Naive thymus-derived CD4-positive, alpha-beta T cell (primary cell): ENCODE results near the gene CDC6. TPM values are rescaled to one million over a fixed set of nuclear protein-coding genes. Genes with fewer than 3 reads are reported as not detected.

Source experiments
- ATAC-seq: fragments of 150-1000 bp; cut with Tn5 transposase; 2 replicates; pipeline ENCODE4 v1.10.0; 2021; ENCODE audit warnings: mild to moderate bottlenecking, moderate library complexity
- CTCF ChIA-PET: fragments of 350-600 bp; sonication (Branson Sonifier 250); formaldehyde crosslinking; loops from one replicate; lab custom pipeline; 2021; ENCODE audit warnings: antibody characterized with exemption; lab: Charles Lee
- POLR2A ChIA-PET: fragments of 350-600 bp; sonication (Branson Sonifier 250); formaldehyde crosslinking; loops from one replicate; lab custom pipeline; 2021; ENCODE audit warnings: antibody characterized with exemption, inconsistent platforms; lab: Charles Lee
- DNase-seq, 9 donors: peaks; one replicate each; pipeline versions ENCODE4 v3.0.0 to v3.0.0-alpha.2; 2020 to 2022; ENCODE audit warnings: mixed read lengths in 1 of 9
- H3K27ac ChIP-seq: one replicate; pipeline ENCODE4 v1.7.0; 2013; ENCODE audit warnings: mild to moderate bottlenecking, low read depth, low read length, moderate library complexity
- H3K27me3 ChIP-seq, 2 donors: one replicate each; pipeline ENCODE4 v1.7.0; 2013; ENCODE audit warnings: low read length in 2 of 2, mild to moderate bottlenecking in 2 of 2, moderate library complexity in 2 of 2; ENCODE audit not compliant: control insufficient read depth in 2 of 2, insufficient read depth in 2 of 2
- H3K36me3 ChIP-seq, 3 experiments: 1 replicate in 2 of 3; 2 replicates in 1 of 3; pipeline ENCODE4 v1.7.0; 2013; ENCODE audit warnings: low read length in 3 of 3, mild to moderate bottlenecking in 3 of 3, moderate library complexity in 1 of 3; ENCODE audit not compliant: insufficient read depth in 3 of 3, control insufficient read depth in 2 of 3
- H3K4me1 ChIP-seq, 2 donors: one replicate each; pipeline ENCODE4 v1.7.0; 2013; ENCODE audit warnings: low read length in 2 of 2, mild to moderate bottlenecking in 2 of 2, moderate library complexity in 1 of 2; ENCODE audit not compliant: control insufficient read depth in 2 of 2, insufficient read depth in 2 of 2
- H3K4me3 ChIP-seq: 2 replicates; pipeline ENCODE4 v1.7.0; 2013; ENCODE audit warnings: mild to moderate bottlenecking, low read length
- H3K9me3 ChIP-seq, 3 experiments: 1 replicate in 2 of 3; 2 replicates in 1 of 3; pipeline ENCODE4 v1.7.0; 2013; ENCODE audit warnings: low read length in 3 of 3; ENCODE audit not compliant: control insufficient read depth in 2 of 3
- H3K27ac Mint-ChIP-seq, 9 donors: one replicate each; pipeline ENCODE4 v1.8.0; 2020 to 2022; ENCODE audit warnings: mixed read lengths in 9 of 9, mild to moderate bottlenecking in 8 of 9, moderate library complexity in 5 of 9, inconsistent platforms in 2 of 9
- H3K27me3 Mint-ChIP-seq, 5 donors: one replicate each; pipeline ENCODE4 v1.8.0; 2021 to 2022; ENCODE audit warnings: mixed read lengths in 5 of 5, mild to moderate bottlenecking in 1 of 5
- H3K36me3 Mint-ChIP-seq, 5 donors: one replicate each; pipeline ENCODE4 v1.8.0; 2020 to 2022; ENCODE audit warnings: mixed read lengths in 5 of 5, mild to moderate bottlenecking in 3 of 5, inconsistent platforms in 1 of 5
- H3K4me1 Mint-ChIP-seq, 7 donors: one replicate each; pipeline ENCODE4 v1.8.0; 2020 to 2022; ENCODE audit warnings: mixed read lengths in 7 of 7, mild to moderate bottlenecking in 3 of 7, inconsistent platforms in 1 of 7
- H3K4me3 Mint-ChIP-seq, 10 donors: one replicate each; pipeline ENCODE4 v1.8.0; 2020 to 2022; ENCODE audit warnings: mild to moderate bottlenecking in 10 of 10, mixed read lengths in 10 of 10, moderate library complexity in 6 of 10, inconsistent platforms in 2 of 10
- H3K9me3 Mint-ChIP-seq, 11 donors: one replicate each; pipeline ENCODE4 v1.8.0; 2020 to 2022; ENCODE audit warnings: mixed read lengths in 11 of 11, mild to moderate bottlenecking in 4 of 11, inconsistent platforms in 1 of 11, moderate library complexity in 1 of 11
- intact Hi-C, 2 donors: fragments of 100-400 bp; cut with micrococcal nuclease; formaldehyde crosslinking; loops; one replicate each; pipeline ENCODE4 v1.15.1; 2023
- polyA plus RNA-seq, 2 donors: library from polyadenylated mRNA; unstranded; fragments of 300-500 nt; fragmentation: Illumina TruSeq; gene quantifications; one replicate each; pipeline ENCODE4 v1.2.3, GENCODE V29; 2021
- total RNA-seq, 6 experiments: library from RNA in 5 of 6; stranded (reverse) in 5 of 6; gene quantifications; 1 replicate in 5 of 6; 2 replicates in 1 of 6; pipeline ENCODE4 v1.2.3 and lab custom pipeline; 2021 to 2026

The CDC6 gene
- total and polyA plus RNA-seq, 7 experiments from 2014 or later, result 0.09 to 73.6 (median 0.67) TPM

DNA sequence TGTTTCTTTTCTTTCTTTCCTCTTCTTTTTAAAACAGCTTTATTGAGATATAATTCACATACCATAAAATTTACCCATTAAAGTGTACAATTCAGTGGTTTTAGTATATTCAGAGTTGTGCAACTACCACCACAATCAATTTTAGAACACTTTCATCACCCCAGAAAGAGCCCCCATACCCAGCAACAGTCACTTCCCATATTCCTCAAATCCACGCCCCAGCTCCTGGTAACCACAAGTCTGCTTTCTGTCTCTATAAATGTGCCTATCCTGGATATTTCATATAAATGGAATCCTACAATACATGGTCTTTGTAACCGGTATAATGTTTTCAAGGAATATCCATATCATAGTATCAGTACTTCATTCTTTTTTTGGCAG is 40.7 kb downstream of the CDC6 start:
- Histone ChIP-seq H3K27me3 (no peaks in the 10 kb centered on the region), H3K9me3 (no peaks in the 10 kb centered on the region), H3K4me3 (no peak overlapping the region), H3K27ac (no peak overlapping the region), H3K4me1 (peaks cover 76 to 97% of the 10 kb centered on the region in 2 donors), H3K36me3 (peaks cover 0 to 15% (median 0%) of the 10 kb centered on the region in 3 experiments)
- ChIA-PET POLR2A (interaction anchor here (1.8 to 34.9 kb wide), 4 partner anchors 4 to 219 kb away, joined by 5 to 742 read pairs (median 374); partner anchors contain the start of gene RARA), CTCF (interaction anchor here (0.6 to 5.1 kb wide), 5 partner anchors 7 to 1176 kb away, joined by 3 to 26 read pairs (median 5); partner anchors contain the start of gene RARA)
- Mint-ChIP-seq H3K4me3 (peak overlapping the region; percentile 40 to 97 (median 66)), H3K9me3 (no peaks in the 10 kb centered on the region), H3K27me3 (no peaks in the 10 kb centered on the region), H3K36me3 (peaks cover 0 to 23% (median 11%) of the 10 kb centered on the region in 5 donors), H3K27ac (peak overlapping the region; percentile 58 to 99 (median 88)), H3K4me1 (peaks cover 74 to 96% (median 91%) of the 10 kb centered on the region in 7 donors)
- intact Hi-C loops, result no loop called here
- no peak for DNase-seq
- no peak for ATAC-seq

DNA sequence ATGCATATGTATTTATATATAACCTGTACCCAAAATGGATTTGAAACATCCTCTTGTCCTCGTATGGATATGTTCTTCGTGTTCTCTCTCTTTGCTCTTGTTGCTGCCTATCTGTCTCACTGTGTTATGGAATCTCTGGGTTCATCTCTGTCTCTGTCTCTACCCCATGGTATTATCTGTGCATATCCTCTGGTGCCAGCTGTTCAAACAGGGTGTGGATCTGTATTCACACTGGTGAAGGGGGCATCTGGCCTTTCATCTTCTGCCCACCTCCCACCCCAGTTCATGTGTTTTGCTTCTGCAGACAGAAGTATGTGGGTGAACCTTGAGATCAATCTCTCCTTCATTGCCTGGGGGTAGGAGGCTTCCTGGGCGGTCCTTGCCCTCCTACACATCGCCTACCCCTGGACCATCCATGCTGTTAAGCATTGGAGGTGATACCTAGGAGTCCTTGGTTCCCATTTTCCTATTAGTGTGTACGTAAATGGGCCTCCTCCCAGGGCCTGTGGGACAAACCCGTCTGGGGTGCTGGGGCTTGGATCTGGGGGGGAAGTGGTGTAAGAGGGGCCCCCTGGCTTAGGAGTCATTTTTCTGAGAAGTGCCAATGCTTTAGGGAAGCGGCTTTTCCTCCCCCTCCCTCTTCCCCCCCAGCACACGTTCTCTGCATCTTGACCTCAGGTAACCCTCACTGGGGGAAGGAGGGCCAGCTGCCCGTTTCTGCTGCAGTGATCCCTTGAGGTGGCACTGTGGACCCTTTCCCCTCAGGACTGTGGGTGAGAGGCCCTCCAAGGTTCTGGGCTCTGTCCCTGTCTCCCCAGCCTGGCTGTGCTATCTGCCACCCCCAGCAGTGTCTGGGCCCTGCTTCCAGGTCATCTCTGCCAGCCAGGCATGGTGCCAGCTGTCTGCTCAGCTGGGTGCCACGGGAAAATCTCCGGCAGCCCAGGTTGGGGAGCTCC is 42.4 kb downstream of the CDC6 start:
- no peaks in the 10 kb centered on the region for H3K27me3 Mint-ChIP-seq
- intact Hi-C loops, result loop anchor here (1.0 kb wide), 1 partner anchor 11 kb away; no protein-coding TSS in a partner anchor
- ATAC-seq, result peak; percentile 40
- peaks cover 73 to 90% of the 10 kb centered on the region in 2 donors for H3K4me1 ChIP-seq
- CTCF ChIA-PET, result interaction anchor here (0.7 to 3.2 kb wide), 4 partner anchors 11 to 201 kb away, joined by 3 to 10 read pairs (median 6); no protein-coding TSS in a partner anchor
- H3K4me3 ChIP-seq, result peak overlapping the region; percentile 25
- H3K36me3 Mint-ChIP-seq, result peaks cover 0 to 36% (median 11%) of the 10 kb centered on the region in 5 donors
- no peaks in the 10 kb centered on the region for H3K9me3 ChIP-seq
- peak overlapping the region; percentile 54 to 97 (median 75) for H3K4me3 Mint-ChIP-seq
- peak overlapping the region; percentile 62 to 99 (median 88) for H3K27ac Mint-ChIP-seq
- peaks cover 0 to 15% (median 0%) of the 10 kb centered on the region in 3 experiments for H3K36me3 ChIP-seq
- H3K27me3 ChIP-seq, result no peaks in the 10 kb centered on the region
- peaks cover 79 to 97% (median 90%) of the 10 kb centered on the region in 7 donors for H3K4me1 Mint-ChIP-seq
- no peak for DNase-seq
- no peaks in the 10 kb centered on the region for H3K9me3 Mint-ChIP-seq
- H3K27ac ChIP-seq, result peak overlapping the region; percentile 60
- POLR2A ChIA-PET, result interaction anchor here (0.5 to 34.9 kb wide), 6 partner anchors 2 to 166 kb away, joined by 4 to 742 read pairs (median 10); partner anchors contain the start of gene RARA

DNA sequence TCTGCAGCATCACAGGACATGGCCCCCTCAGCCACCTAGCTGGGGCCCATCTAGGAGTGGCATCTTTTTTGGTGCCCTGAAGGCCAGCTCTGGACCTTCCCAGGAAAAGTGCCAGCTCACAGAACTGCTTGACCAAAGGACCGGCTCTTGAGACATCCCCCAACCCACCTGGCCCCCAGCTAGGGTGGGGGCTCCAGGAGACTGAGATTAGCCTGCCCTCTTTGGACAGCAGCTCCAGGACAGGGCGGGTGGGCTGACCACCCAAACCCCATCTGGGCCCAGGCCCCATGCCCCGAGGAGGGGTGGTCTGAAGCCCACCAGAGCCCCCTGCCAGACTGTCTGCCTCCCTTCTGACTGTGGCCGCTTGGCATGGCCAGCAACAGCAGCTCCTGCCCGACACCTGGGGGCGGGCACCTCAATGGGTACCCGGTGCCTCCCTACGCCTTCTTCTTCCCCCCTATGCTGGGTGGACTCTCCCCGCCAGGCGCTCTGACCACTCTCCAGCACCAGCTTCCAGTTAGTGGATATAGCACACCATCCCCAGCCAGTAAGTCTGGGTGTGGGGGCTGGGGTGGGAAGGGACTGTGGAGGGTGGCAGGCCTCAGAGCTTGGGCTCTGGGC is 43.3 kb downstream of the CDC6 start:
- Histone ChIP-seq H3K4me1 (peaks cover 66 to 82% of the 10 kb centered on the region in 2 donors), H3K36me3 (peaks cover 0 to 15% (median 0%) of the 10 kb centered on the region in 3 experiments), H3K9me3 (no peaks in the 10 kb centered on the region), H3K4me3 (no peak overlapping the region), H3K27ac (peak overlapping the region; percentile 60), H3K27me3 (no peaks in the 10 kb centered on the region)
- Mint-ChIP-seq H3K27ac (peak overlapping the region; percentile 73 to 99 (median 88)), H3K9me3 (no peaks in the 10 kb centered on the region), H3K4me1 (peaks cover 73 to 92% (median 84%) of the 10 kb centered on the region in 7 donors), H3K36me3 (peaks cover 0 to 36% (median 11%) of the 10 kb centered on the region in 5 donors), H3K27me3 (no peaks in the 10 kb centered on the region), H3K4me3 (peak overlapping the region; percentile 63 to 97 (median 75))
- ATAC-seq (no peak), DNase-seq (no peak)
- CTCF ChIA-PET, result interaction anchor here (0.6 to 3.2 kb wide), 7 partner anchors 10 to 633 kb away, joined by 3 to 10 read pairs (median 3); no protein-coding TSS in a partner anchor
- POLR2A ChIA-PET, result interaction anchor here (0.6 to 34.9 kb wide), 7 partner anchors 10 to 405 kb away, joined by 3 to 742 read pairs (median 5); partner anchors contain the start of gene RARA
- intact Hi-C loops, result loop anchor here (1.0 kb wide), 1 partner anchor 10 kb away; no protein-coding TSS in a partner anchor

DNA sequence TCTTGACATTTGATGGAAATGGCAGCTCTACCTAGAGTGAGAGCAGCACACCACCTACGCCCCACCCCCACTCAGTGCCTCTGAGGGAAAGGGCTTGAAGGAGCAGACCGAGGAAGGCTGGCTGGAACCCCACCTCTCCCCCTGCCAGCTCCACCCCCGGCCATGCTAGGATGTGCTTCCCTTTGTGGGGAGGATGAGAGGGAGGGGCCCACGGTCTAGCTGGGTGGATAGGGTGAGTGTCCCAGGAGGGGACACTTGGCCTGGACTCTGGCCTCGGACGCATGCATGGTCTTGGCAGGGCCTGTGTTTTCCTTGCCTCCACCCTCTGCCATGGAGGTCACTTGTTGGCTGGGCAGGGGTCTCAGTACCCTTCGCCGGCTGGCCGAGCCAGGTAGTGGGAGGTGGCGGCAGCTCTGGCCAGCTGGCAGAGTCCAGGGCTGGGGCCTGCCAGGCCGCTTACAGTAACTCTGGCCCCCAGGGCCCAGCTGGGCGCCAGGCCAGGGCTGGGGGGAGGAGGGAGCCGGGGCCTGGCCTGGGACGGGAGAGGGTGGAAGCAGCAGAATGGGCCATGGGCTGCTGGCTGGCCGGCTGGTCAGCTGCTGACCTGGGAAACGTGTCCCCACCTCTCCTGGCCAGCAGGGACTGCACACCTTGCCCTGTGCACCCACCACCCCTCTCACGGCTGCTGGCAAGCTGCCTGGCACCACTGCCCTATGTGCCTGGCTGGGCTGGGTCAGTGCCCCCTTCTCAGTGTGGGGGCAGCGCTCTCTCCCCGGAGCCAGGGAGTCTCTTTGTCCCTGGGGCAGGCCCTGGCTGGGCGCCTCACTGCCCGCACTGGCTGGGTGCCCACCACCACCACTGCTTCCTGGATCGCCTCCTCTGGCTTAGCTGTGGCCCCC is 44.3 kb downstream of the CDC6 start:
- Histone ChIP-seq H3K27me3 (no peaks in the 10 kb centered on the region), H3K4me1 (peaks cover 56 to 72% of the 10 kb centered on the region in 2 donors), H3K9me3 (no peaks in the 10 kb centered on the region), H3K36me3 (peaks cover 0 to 15% (median 0%) of the 10 kb centered on the region in 3 experiments), H3K27ac (peak overlapping the region; percentile 31), H3K4me3 (no peak overlapping the region)
- POLR2A ChIA-PET, result interaction anchor here (0.6 to 34.9 kb wide), 6 partner anchors 8 to 406 kb away, joined by 3 to 742 read pairs (median 5); partner anchors contain the start of gene RARA
- CTCF ChIA-PET, result interaction anchor here (0.8 to 3.2 kb wide), 5 partner anchors 9 to 30 kb away, joined by 3 to 10 read pairs (median 4); no protein-coding TSS in a partner anchor
- ATAC-seq, result peak; percentile 9
- intact Hi-C loops, result no loop called here
- no peak for DNase-seq
- Mint-ChIP-seq H3K27me3 (no peaks in the 10 kb centered on the region), H3K4me3 (peak overlapping the region in 9 of 10 donors; percentile 8 to 97 (median 63)), H3K9me3 (no peaks in the 10 kb centered on the region), H3K36me3 (peaks cover 0 to 36% (median 11%) of the 10 kb centered on the region in 5 donors), H3K27ac (peak overlapping the region; percentile 56 to 99 (median 85)), H3K4me1 (peaks cover 65 to 85% (median 79%) of the 10 kb centered on the region in 7 donors)

DNA sequence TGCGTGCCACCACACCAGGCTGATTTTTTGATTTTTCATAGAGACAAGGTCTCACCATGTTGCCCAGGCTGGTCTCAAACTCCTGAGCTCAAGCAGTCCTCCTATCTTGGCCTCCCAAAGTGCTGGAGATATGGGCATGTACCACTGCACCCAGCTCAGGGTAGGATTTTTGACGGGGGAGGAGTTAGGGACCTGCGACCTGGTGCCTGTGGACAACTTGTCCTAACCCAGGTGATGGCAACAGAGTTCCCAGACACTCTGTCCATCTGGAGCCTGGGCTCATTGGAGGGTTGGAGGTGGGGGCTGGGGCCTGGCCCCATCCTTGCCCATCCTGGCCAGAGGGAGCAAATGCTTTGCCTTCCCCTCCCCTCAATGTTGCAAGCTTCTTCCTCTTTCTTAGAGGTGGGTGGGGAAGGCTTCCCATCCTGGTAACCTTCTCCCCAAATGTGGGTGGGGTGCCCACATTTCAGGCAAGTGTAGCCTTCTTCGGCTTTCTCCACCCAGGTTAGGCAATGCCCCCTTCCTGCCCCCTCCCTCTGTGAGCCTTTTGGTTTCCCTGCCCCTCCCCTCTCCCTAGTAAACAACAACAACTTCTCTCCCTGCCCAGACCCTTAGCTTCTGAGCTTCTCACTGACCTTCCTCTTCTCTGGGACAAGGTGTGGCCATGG is 46.2 kb downstream of the CDC6 start:
- ATAC-seq, result peak; percentile 33

More for the DNA sequence above, 46.2 kb downstream of the CDC6 start:
- CTCF ChIA-PET, result interaction anchor here (0.8 to 1.6 kb wide), 2 partner anchors 21 to 26 kb away, joined by 3 to 6 read pairs; no protein-coding TSS in a partner anchor
- Mint-ChIP-seq H3K27me3 (no peaks in the 10 kb centered on the region), H3K27ac (peak overlapping the region in 8 of 9 donors; percentile 74 to 87 (median 83)), H3K9me3 (no peaks in the 10 kb centered on the region), H3K36me3 (peaks cover 0 to 43% (median 11%) of the 10 kb centered on the region in 5 donors), H3K4me3 (peak overlapping the region in 8 of 10 donors; percentile 6 to 79 (median 50)), H3K4me1 (peaks cover 59 to 82% (median 75%) of the 10 kb centered on the region in 7 donors)
- Histone ChIP-seq H3K4me3 (no peak overlapping the region), H3K27me3 (no peaks in the 10 kb centered on the region), H3K36me3 (peaks cover 0 to 15% (median 0%) of the 10 kb centered on the region in 3 experiments), H3K9me3 (no peaks in the 10 kb centered on the region), H3K4me1 (peaks cover 45 to 60% of the 10 kb centered on the region in 2 donors), H3K27ac (peak overlapping the region; percentile 37)
- DNase-seq, result no peak
- POLR2A ChIA-PET, result interaction anchor here (34.9 kb wide), 1 partner anchor 18 kb away, joined by 742 read pairs; the partner anchor contains the start of gene RARA
- intact Hi-C loops, result loop anchor here in 1 of 2 donors (1.0 kb wide), 1 partner anchor 8 kb away; no protein-coding TSS in a partner anchor
